Transverse colon (tissue), 4 donors: ENCODE measurements around the gene PRKG1. TPM values are rescaled to one million over a fixed set of nuclear protein-coding genes. Genes with fewer than 3 reads are reported as not detected.

Experiments used
- DNase-seq: peaks from one replicate; pipeline ENCODE4 v3.0.0-alpha.2; 2019
- H3K27ac ChIP-seq, 4 donors: fragments of 200-600 bp; sonication (generic); 2 replicates each; pipeline ENCODE4 v1.5.1; 2016 to 2018; ENCODE audit warnings: inconsistent platforms in 4 of 4
- H3K27me3 ChIP-seq: fragments of 200-600 bp; sonication (generic); 2 replicates; pipeline ENCODE4 v1.5.1; 2017; ENCODE audit warnings: inconsistent platforms
- H3K36me3 ChIP-seq, 4 donors: fragments of 200-600 bp; sonication (generic); 2 replicates each; pipeline ENCODE4 v1.5.1; 2017 to 2019; ENCODE audit warnings: inconsistent platforms in 4 of 4
- H3K4me1 ChIP-seq, 4 donors: fragments of 200-600 bp; sonication (generic); 2 replicates each; pipeline ENCODE4 v1.5.1; 2017 to 2020; ENCODE audit warnings: inconsistent platforms in 4 of 4
- H3K4me3 ChIP-seq, 4 donors: fragments of 200-600 bp; sonication (generic); 1 replicate in 1 of 4; 2 replicates in 3 of 4; pipeline versions ENCODE4 v1.5.1 to v1.6.1; 2017 to 2019; ENCODE audit warnings: inconsistent platforms in 4 of 4
- H3K9me3 ChIP-seq, 2 donors: fragments of 200-600 bp; sonication (generic); 2 replicates each; pipeline ENCODE4 v1.5.1; 2017 to 2019; ENCODE audit warnings: inconsistent platforms in 2 of 2
- EP300 ChIP-seq: sonication (generic); formaldehyde crosslinking; IDR thresholded peaks from one replicate; pipeline ENCODE4 v1.6.1; 2017; ENCODE audit warnings: antibody characterized with exemption, low read depth
- POLR2A ChIP-seq: fragments of 450-650 bp; IDR thresholded peaks from one replicate; pipeline ENCODE4 v1.6.1; 2016; ENCODE audit warnings: antibody characterized with exemption, mild to moderate bottlenecking, moderate library complexity
- POLR2AphosphoS5 ChIP-seq, 3 donors: sonication (generic); formaldehyde crosslinking; IDR thresholded peaks; one replicate each; pipeline ENCODE4 v1.6.1; 2016; ENCODE audit warnings: antibody characterized with exemption in 3 of 3
- WGBS, 2 donors: methylation state at CpG; one replicate each; pipeline ENCODE4 v1.1.5; 2018; ENCODE audit warnings: low coverage in 1 of 2; 5-methylcytosine and 5-hydroxymethylcytosine counted together
- in situ Hi-C, 4 donors: fragments of 200-750 bp; cut with MboI; loops; one replicate each; pipeline versions ENCODE4 v1.15.0 to v1.15.1; 2017; ENCODE audit warnings: low sequenced_read_pairs in 3 of 4, low pct_ligation_motif_present in 1 of 4, low pct_unique_long_range_greater_than_20kb in 1 of 4
- intact Hi-C: fragments of 100-400 bp; cut with DNase I; formaldehyde crosslinking; loops from one replicate; pipeline ENCODE4 v1.15.1; 2023; ENCODE audit warnings: low total_unique reads
- total RNA-seq, 4 donors: library from RNA; depleted of rRNA; stranded (reverse); fragments of >200 nt; gene quantifications; one replicate each; pipeline ENCODE4 v1.1.0, GENCODE V29; 2016
- TF ChIP-seq, protein P1 (sequence below), 5 experiments: fragments of 200-600 bp in 3 of 5; fragments of 450-650 bp in 2 of 5; sonication (generic) in 3 of 5; IDR thresholded peaks; 1 replicate in 2 of 5; 2 replicates in 3 of 5; pipeline ENCODE4 v1.5.1; 2016 to 2017; ENCODE audit warnings: antibody characterized with exemption in 5 of 5, inconsistent platforms in 3 of 5, mild to moderate bottlenecking in 2 of 5, moderate library complexity in 1 of 5

The PRKG1 gene
- total RNA-seq, 4 donors from 2014 or later: 17.6 to 30.6 (median 26.9) TPM

- H3K36me3 ChIP-seq: no peaks in the 10 kb centered on the region
- H3K27ac ChIP-seq: no peak overlapping the region
- H3K27me3 ChIP-seq: no peaks in the 10 kb centered on the region
- intact Hi-C loops: no loop called here
- in situ Hi-C loops: no loop called here
- WGBS, 2 donors: 50 to 57% methylated on average over 1 of the region's 1 CpG
- H3K4me3 ChIP-seq: no peak overlapping the region
- TF ChIP-seq EP300 (no peak), POLR2AphosphoS5 (IDR thresholded peaks at IDR 0.05) (no peak), POLR2A (no peak)
- TF ChIP-seq, protein P1, sequence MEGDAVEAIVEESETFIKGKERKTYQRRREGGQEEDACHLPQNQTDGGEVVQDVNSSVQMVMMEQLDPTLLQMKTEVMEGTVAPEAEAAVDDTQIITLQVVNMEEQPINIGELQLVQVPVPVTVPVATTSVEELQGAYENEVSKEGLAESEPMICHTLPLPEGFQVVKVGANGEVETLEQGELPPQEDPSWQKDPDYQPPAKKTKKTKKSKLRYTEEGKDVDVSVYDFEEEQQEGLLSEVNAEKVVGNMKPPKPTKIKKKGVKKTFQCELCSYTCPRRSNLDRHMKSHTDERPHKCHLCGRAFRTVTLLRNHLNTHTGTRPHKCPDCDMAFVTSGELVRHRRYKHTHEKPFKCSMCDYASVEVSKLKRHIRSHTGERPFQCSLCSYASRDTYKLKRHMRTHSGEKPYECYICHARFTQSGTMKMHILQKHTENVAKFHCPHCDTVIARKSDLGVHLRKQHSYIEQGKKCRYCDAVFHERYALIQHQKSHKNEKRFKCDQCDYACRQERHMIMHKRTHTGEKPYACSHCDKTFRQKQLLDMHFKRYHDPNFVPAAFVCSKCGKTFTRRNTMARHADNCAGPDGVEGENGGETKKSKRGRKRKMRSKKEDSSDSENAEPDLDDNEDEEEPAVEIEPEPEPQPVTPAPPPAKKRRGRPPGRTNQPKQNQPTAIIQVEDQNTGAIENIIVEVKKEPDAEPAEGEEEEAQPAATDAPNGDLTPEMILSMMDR (IDR thresholded peaks at IDR 0.05): no peak
- DNase-seq: no peak
- H3K4me1 ChIP-seq: peaks cover 0 to 19% (median 1%) of the 10 kb centered on the region in 4 donors
- H3K9me3 ChIP-seq: no peaks in the 10 kb centered on the region
Observed at GRCh38 chr10:51524041-51524440, 449.8 kb downstream of the PRKG1 start.

GRCh38 chr10:51527522-51528219 lies 453.4 kb downstream of the PRKG1 start:
- Histone ChIP-seq H3K27ac (no peak overlapping the region), H3K9me3 (no peaks in the 10 kb centered on the region), H3K4me3 (no peak overlapping the region), H3K36me3 (no peaks in the 10 kb centered on the region), H3K27me3 (no peaks in the 10 kb centered on the region), H3K4me1 (peaks cover 0 to 15% (median 1%) of the 10 kb centered on the region in 4 donors)
- no peak for TF ChIP-seq POLR2AphosphoS5 (IDR thresholded peaks at IDR 0.05)
- no peak for TF ChIP-seq POLR2A
- no peak for TF ChIP-seq EP300
- TF ChIP-seq, protein P1 (IDR thresholded peaks at IDR 0.05): no peak
- in situ Hi-C loops: no loop called here
- intact Hi-C loops: no loop called here
- WGBS, 2 donors: 29 to 31% methylated on average over 11 of the region's 11 CpGs
- DNase-seq: no peak

GRCh38 chr10:51528527-51528926 lies 454.2 kb downstream of the PRKG1 start:
- WGBS, 2 donors: 0 to 50% methylated on average over 1 to 2 of the region's 2 CpGs

GRCh38 chr10:51530541-51530940 lies 456.3 kb downstream of the PRKG1 start:
- TF ChIP-seq, protein P1 (IDR thresholded peaks at IDR 0.05): no peak
- TF ChIP-seq POLR2A: no peak
- no peak for TF ChIP-seq EP300
- TF ChIP-seq POLR2AphosphoS5 (IDR thresholded peaks at IDR 0.05): no peak
- intact Hi-C loops: no loop called here
- no peaks in the 10 kb centered on the region for H3K27me3 ChIP-seq
- no peaks in the 10 kb centered on the region for H3K36me3 ChIP-seq
- no peak overlapping the region for H3K27ac ChIP-seq
- in situ Hi-C loops: no loop called here
- DNase-seq: no peak
- no peak overlapping the region for H3K4me3 ChIP-seq
- WGBS, 2 donors: 64 to 100% methylated on average over 1 to 4 of the region's 4 CpGs
- no peaks in the 10 kb centered on the region for H3K9me3 ChIP-seq
- peaks cover 0 to 15% (median 1%) of the 10 kb centered on the region in 4 donors for H3K4me1 ChIP-seq

More at GRCh38 chr10:51528527-51528926, 454.2 kb downstream of the PRKG1 start:
- H3K27ac ChIP-seq: no peak overlapping the region
- H3K27me3 ChIP-seq: no peaks in the 10 kb centered on the region
- no peaks in the 10 kb centered on the region for H3K36me3 ChIP-seq
- intact Hi-C loops: no loop called here
- TF ChIP-seq, protein P1 (IDR thresholded peaks at IDR 0.05): no peak
- no peak for TF ChIP-seq POLR2AphosphoS5 (IDR thresholded peaks at IDR 0.05)
- TF ChIP-seq POLR2A: no peak
- TF ChIP-seq EP300: no peak
- DNase-seq: no peak
- peaks cover 0 to 15% (median 1%) of the 10 kb centered on the region in 4 donors for H3K4me1 ChIP-seq
- no peak overlapping the region for H3K4me3 ChIP-seq
- in situ Hi-C loops: no loop called here
- H3K9me3 ChIP-seq: no peaks in the 10 kb centered on the region
